GM12891 (cell line): Measurements from ENCODE around the gene IQCH.
A peak's percentile ranks its signal among the peaks of the same experiment; 100 is the strongest.

Source experiments
- DNase-seq: peaks from one replicate; pipeline ENCODE4 v3.0.0; 2011; ENCODE audit warnings: low spot score; ENCODE audit not compliant: insufficient read length
- FAIRE-seq: peaks from 2 replicates; lab custom pipeline; 2011; peaks lifted over from hg19 to GRCh38; lab: Jason Lieb, UNC
- PAX5 ChIP-seq: IDR thresholded peaks from 2 replicates; pipeline ENCODE4 v1.6.1; 2011; ENCODE audit warnings: low read length, moderate library complexity, mild to moderate bottlenecking; ENCODE audit not compliant: insufficient read depth, severe bottlenecking
- POLR2A ChIP-seq: IDR thresholded peaks from 2 replicates; pipeline ENCODE4 v1.6.1; 2011; ENCODE audit warnings: low read depth, low read length, control low read depth
- POLR2AphosphoS5 ChIP-seq: IDR thresholded peaks from 2 replicates; pipeline ENCODE4 v1.6.1; 2011; ENCODE audit warnings: low read depth, low read length, control low read depth
- POU2F2 ChIP-seq: IDR thresholded peaks from 2 replicates; pipeline ENCODE4 v1.6.1; 2011; ENCODE audit warnings: low read depth, mild to moderate bottlenecking, control low read depth, low read length, moderate library complexity
- SPI1 ChIP-seq: IDR thresholded peaks from 2 replicates; pipeline ENCODE4 v1.6.1; 2011; ENCODE audit warnings: low read depth, low read length, control low read depth
- TAF1 ChIP-seq: IDR thresholded peaks from 2 replicates; pipeline ENCODE4 v1.6.1; 2011; ENCODE audit warnings: low read depth, low read length, control low read depth

Gene IQCH

DNA sequence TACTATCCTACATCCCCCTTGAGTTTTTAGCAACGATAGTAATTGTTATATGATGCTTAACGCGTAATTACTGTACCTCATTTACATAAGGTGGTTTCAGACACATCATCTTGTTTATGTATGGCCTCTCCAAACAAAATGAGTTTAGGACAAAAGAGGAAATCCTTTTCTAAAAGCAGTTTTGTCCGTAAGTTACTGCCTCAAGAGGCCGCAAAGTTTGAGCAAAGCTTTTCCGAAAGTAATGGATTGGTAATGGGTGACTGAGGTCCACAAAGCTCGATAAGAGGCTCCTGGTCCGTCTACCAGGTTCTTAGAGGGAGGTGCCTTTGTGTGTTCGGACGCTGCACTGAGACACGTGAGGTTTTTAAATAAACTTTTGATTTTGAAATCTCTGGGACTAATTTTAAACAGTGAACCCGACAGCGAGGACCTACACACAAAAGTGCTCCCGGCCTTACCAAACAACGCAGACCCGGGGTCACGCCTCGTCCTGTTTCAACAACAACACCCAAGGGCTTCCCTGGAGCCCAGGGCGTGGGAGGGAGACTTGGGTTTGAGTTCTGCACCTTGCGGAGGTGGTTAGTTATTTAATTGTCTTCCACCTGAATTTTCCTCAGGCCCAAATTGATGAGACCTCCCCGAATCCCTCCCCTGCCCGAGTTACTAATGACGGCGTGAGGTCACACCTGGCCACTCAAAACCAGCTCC lies 265.9 kb downstream of the IQCH start:
- DNase-seq, result no peak
- peak; percentile 26 for FAIRE-seq
- TF ChIP-seq POLR2A (peak; percentile 28; the same call in 1 of the 2 replicates), TAF1 (no peak), POU2F2 (no peak), POLR2AphosphoS5 (no peak), SPI1 (peak; percentile 54), PAX5 (no peak)

DNA sequence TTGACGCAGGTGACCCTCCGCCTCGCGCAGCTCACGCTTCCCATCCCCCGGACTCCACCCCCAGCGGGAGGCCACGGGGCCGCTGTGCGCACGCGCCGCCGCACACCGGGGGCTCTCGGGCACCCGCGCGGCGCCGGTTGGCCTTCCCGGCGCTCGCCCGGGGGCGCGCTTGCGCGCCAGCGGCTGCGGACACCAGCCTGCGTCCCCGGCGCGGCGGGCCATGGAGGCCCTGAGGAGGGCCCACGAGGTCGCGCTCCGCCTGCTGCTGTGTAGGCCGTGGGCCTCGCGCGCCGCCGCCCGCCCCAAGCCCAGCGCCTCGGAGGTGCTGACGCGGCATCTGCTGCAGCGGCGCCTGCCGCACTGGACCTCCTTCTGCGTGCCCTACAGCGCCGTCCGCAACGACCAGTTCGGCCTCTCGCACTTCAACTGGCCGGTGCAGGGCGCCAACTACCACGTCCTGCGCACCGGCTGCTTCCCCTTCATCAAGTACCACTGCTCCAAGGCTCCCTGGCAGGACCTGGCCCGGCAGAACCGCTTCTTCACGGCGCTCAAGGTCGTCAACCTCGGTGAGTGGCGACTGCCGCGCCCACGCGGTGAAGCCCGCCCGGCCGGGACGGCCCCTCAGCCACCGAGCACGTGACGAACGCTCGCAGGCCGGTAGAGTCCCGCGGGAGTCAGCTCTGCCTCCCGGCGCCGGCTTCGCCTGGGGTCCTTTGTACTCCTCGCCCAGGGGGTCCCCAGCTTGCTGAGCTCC lies 266.6 kb downstream of the IQCH start, which contains the start of gene C15orf61:
C15orf61 (plus strand) TSS at position 103 of the 754 bp plus-strand sequence; CDS start at position 221, 118 bp downstream.
- DNase-seq (peak; percentile 81), FAIRE-seq (peak; percentile 96)
- peak; percentile 32; the same call in 1 of the 2 replicates for TF ChIP-seq POU2F2
- TF ChIP-seq POLR2A, result peak; percentile 77
- peak; percentile 81 for TF ChIP-seq POLR2AphosphoS5
- TF ChIP-seq SPI1, result no peak

DNA sequence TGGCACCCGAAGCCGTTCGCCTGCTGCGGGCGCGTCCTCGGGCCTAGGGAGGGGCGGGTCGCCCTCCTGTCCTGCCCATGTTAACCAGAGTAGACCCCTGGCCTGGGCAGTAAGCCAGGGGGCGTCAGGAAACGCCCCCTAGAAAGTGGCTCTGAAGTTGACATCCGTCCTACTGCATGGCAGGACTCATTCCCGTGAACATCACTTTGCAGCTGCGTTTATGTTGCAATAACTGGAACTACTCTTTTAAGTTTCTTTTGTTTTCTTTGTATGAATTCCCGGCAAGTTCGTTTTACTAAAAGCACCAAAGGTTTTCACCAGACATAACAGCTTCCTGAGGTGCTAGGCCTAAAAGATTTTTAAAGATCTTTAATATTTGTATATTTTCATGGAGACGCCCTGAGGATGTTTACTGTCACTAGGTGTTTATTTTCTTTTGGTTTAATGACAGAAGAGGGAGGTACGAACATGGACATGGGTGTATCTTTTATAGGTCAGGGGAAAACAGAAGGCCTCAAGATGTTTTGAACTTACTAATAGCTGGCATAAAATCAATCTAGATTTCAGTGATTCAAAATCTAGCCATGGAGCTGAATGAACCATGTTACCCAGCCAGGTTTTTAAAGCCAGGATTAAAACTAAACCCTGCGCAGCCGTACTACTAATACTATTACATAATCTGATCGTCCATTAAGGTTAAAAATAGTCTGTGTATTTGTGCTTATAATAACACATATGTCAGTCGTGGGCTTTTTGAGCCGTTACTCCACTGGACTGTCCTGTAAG lies 267.4 kb downstream of the IQCH start:
- no peak for DNase-seq
- TF ChIP-seq POLR2AphosphoS5, result no peak
- TF ChIP-seq TAF1, result no peak
- no peak for TF ChIP-seq POLR2A
- no peak for TF ChIP-seq PAX5
- TF ChIP-seq SPI1, result no peak
- no peak for TF ChIP-seq POU2F2
- FAIRE-seq, result peak; percentile 38

DNA sequence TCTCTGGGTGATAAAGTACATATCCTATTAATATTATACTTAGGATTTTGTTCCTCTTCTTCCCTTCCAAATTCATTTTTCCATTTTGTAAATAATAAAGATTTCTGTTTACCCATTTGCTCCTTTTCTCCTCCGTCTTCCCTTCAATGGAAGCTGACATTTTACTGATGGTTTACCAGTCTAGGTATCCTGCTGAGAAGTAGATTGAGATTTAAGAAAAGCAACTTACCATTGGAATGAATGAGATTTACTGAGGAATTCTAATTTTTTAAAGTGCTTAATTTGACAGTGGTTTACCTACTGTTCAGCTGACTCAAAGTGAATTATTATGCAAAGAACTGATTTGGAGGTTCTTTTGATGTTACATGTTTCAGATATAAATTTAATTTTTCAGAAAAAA lies 268.7 kb downstream of the IQCH start:
- DNase-seq, result no peak
- no peak for FAIRE-seq
- no peak for TF ChIP-seq SPI1
- TF ChIP-seq PAX5, result no peak
- no peak for TF ChIP-seq TAF1
- no peak for TF ChIP-seq POLR2AphosphoS5
- TF ChIP-seq POU2F2, result no peak
- TF ChIP-seq POLR2A, result no peak

DNA sequence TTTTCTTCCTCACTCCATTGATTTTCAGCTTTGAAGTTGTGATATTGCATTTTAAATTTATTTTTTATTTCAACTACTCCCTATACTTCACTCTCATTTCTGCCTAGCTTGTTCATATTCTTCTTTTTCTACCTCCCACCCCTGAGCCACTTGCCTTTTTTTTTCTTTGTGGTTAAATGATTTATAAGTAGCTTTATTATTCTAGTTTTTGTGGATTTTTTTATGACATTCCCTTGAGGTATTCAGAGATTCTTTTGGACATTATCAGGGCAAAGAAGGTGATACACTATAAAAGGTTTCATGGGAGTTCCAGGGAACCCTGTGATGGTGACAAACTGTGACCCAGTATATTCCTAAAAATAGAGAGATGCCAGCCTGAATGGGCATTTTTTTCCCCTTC lies 269.6 kb downstream of the IQCH start:
- TF ChIP-seq PAX5, result no peak
- no peak for TF ChIP-seq POLR2A
- TF ChIP-seq SPI1, result no peak
- no peak for TF ChIP-seq POU2F2
- no peak for TF ChIP-seq TAF1
- TF ChIP-seq POLR2AphosphoS5, result no peak
- no peak for DNase-seq
- no peak for FAIRE-seq

DNA sequence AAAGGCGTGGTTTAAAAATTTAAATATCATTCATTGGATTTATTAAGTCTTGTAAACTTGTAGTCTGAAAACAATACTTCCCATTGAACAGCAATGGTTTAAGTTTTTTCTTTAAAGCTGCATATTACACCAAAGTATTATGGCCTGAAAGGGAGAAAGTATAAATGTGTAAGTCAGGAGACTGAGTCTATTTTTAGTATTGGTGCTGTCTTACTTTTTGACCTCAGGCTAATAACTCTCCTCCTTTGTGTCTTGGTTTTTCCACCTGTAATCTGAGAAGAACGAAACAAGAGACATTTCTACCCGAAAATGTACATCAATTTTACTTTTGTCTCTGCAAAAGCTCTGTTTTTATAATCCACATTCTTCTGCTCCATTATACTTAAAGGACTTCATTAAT lies 273.9 kb downstream of the IQCH start:
- no peak for TF ChIP-seq POLR2A
- TF ChIP-seq TAF1, result no peak
- TF ChIP-seq POLR2AphosphoS5, result no peak
- no peak for TF ChIP-seq PAX5
- TF ChIP-seq SPI1, result no peak
- no peak for TF ChIP-seq POU2F2
- DNase-seq (no peak), FAIRE-seq (no peak)

DNA sequence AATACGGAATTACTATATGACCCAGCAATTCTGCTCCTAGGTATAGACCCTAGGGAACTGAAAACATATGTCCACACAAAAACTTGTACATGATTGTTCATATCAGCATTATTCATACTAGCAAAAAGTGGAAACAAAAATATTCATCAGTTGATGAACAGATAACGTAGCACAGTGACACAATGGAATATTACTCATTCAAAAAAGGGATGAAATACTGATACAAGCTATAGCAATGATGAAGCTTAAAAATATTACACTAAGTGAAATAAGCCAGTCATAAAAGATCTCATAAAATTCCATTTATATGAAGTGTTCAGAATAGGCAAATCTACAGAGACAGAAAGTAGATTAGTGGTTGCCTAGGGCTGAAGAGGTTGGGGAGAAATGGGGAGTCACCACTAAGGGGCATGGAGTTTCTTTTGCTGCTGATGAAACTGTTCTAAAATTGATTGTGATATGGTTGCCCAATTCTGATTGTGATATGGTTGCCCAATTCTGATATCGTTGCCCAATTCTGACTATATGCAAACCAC lies 276.9 kb downstream of the IQCH start:
- no peak for TF ChIP-seq POLR2A
- no peak for TF ChIP-seq TAF1
- TF ChIP-seq SPI1, result no peak
- no peak for FAIRE-seq
- DNase-seq, result no peak

DNA sequence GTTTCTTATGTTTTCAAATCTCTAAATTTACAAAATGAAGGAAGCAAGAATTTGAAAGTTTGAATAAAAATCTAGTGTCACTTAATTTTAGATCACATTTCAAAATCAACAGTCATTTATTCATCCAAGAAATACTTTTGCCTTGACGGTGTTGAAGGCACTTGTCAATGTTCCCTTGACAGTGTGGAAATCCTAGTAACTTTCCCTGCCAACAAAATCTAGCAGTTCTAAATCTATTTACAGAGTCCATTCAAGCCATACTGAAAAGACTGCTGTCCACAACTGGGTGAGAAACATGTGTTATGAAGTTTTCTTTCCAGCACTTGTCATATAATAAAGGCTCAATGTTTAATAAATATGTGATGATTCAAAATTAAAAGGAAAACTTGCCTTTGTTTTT lies 279.3 kb downstream of the IQCH start:
- TF ChIP-seq POLR2AphosphoS5 (no peak), POLR2A (no peak), SPI1 (no peak), PAX5 (no peak), TAF1 (no peak), POU2F2 (no peak)
- DNase-seq, result no peak
- no peak for FAIRE-seq

DNA sequence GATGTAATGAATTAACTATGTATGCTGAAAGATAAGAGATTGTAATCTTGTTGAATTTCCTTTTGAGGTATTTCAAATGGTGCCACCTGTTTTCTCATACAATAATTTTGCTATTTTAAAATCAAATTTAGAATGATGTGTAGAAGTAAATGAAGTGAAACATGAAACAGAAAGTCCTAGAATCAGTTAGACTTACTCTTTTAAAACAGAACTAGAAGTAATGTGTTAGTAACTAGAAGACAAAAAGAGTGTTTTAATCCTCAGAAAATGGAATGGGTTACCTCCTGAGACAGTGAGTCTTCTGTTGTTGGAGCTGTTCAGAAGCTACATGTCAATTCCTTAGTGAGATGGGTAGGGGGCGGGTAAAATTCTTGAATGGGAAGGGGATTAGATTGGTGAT lies 279.8 kb downstream of the IQCH start:
- TF ChIP-seq TAF1, result no peak
- TF ChIP-seq POU2F2, result no peak
- TF ChIP-seq PAX5, result no peak
- TF ChIP-seq POLR2A, result no peak
- TF ChIP-seq SPI1, result no peak
- no peak for TF ChIP-seq POLR2AphosphoS5
- no peak for FAIRE-seq
- no peak for DNase-seq
